Measurements from ENCODE around the gene TNS3.
"Not testable (repeated sequence)": the region's sequence is repeated elsewhere in the genome, so short reads cannot be mapped to it uniquely, and the experiment has no call there.

The TNS3 gene

GRCh38 chr7:47619806-47620205 lies 37.9 kb upstream of the TNS3 start:
- Histone ChIP-seq H3K36me3 (ENCODE audit: control insufficient read depth in 2 of 2, insufficient read depth in 2 of 2, low read length in 2 of 2) (no peaks in the 10 kb centered on the region), H3K9ac (ENCODE audit: low read length in 2 of 2) (no peak overlapping the region), H3K27ac (ENCODE audit: low read length) (no peak overlapping the region), H3K4me1 (ENCODE audit: control insufficient read depth, insufficient read depth, low read length) (peaks cover 38% of the 10 kb centered on the region), H3K27me3 (ENCODE audit: control insufficient read depth in 1 of 2, insufficient read depth in 2 of 2, low read length in 2 of 2) (no peaks in the 10 kb centered on the region), H3K9me3 (ENCODE audit: control insufficient read depth in 2 of 2, low read length in 2 of 2) (no peaks in the 10 kb centered on the region), H3K4me3 (ENCODE audit: low read length in 2 of 2) (no peak overlapping the region)

GRCh38 chr7:47617131-47617530 lies 35.2 kb upstream of the TNS3 start:
- H3K27me3 ChIP-seq (ENCODE audit: control insufficient read depth in 1 of 2, insufficient read depth in 2 of 2, low read length in 2 of 2), result no peaks in the 10 kb centered on the region
- no peaks in the 10 kb centered on the region for H3K36me3 ChIP-seq (ENCODE audit: control insufficient read depth in 2 of 2, insufficient read depth in 2 of 2, low read length in 2 of 2)
- H3K27ac ChIP-seq (ENCODE audit: low read length), result no peak overlapping the region
- no peaks in the 10 kb centered on the region for H3K9me3 ChIP-seq (ENCODE audit: control insufficient read depth in 2 of 2, low read length in 2 of 2)
- peaks cover 18% of the 10 kb centered on the region for H3K4me1 ChIP-seq (ENCODE audit: control insufficient read depth, insufficient read depth, low read length)
- no peak overlapping the region for H3K4me3 ChIP-seq (ENCODE audit: low read length in 2 of 2)
- H3K9ac ChIP-seq (ENCODE audit: low read length in 2 of 2), result no peak overlapping the region

DNA sequence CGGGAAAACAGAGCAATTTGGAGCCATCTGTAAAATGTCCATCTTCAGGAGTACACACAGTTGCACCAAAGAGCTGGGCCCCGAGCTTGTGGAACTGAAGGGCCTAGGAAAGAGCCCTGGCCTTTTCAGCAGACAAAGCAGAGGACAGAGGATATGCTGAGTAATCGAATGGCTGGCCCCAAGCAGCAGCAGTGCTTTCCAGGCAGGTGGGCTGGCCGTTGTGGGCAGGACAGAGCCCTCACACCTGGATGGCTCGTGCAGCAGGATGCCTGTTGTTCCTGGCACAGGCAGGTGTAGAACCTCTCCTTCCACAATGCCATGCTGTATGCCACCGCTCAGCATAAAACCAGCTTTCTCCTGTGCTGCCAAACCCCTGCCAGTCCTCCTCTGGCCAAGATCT lies 32.5 kb upstream of the TNS3 start:
- Histone ChIP-seq H3K9me3 (ENCODE audit: control insufficient read depth in 2 of 2, low read length in 2 of 2) (no peaks in the 10 kb centered on the region), H3K27me3 (ENCODE audit: control insufficient read depth in 1 of 2, insufficient read depth in 2 of 2, low read length in 2 of 2) (no peaks in the 10 kb centered on the region), H3K4me1 (ENCODE audit: control insufficient read depth, insufficient read depth, low read length) (peaks cover 18% of the 10 kb centered on the region), H3K9ac (ENCODE audit: low read length in 2 of 2) (no peak overlapping the region), H3K27ac (ENCODE audit: low read length) (no peak overlapping the region), H3K4me3 (ENCODE audit: low read length in 2 of 2) (no peak overlapping the region), H3K36me3 (ENCODE audit: control insufficient read depth in 2 of 2, insufficient read depth in 2 of 2, low read length in 2 of 2) (no peaks in the 10 kb centered on the region)

- Histone ChIP-seq H3K9me3 (ENCODE audit: control insufficient read depth in 2 of 2, low read length in 2 of 2) (no peaks in the 10 kb centered on the region), H3K4me1 (ENCODE audit: control insufficient read depth, insufficient read depth, low read length) (peaks cover 18% of the 10 kb centered on the region), H3K27me3 (ENCODE audit: control insufficient read depth in 1 of 2, insufficient read depth in 2 of 2, low read length in 2 of 2) (no peaks in the 10 kb centered on the region), H3K9ac (ENCODE audit: low read length in 2 of 2) (no peak overlapping the region), H3K36me3 (ENCODE audit: control insufficient read depth in 2 of 2, insufficient read depth in 2 of 2, low read length in 2 of 2) (no peaks in the 10 kb centered on the region), H3K27ac (ENCODE audit: low read length) (peak overlapping the region; percentile 53), H3K4me3 (ENCODE audit: low read length in 2 of 2) (no peak overlapping the region)
These were observed 29.2 kb upstream of the TNS3 start for GRCh38 chr7:47611045-47611511.

DNA sequence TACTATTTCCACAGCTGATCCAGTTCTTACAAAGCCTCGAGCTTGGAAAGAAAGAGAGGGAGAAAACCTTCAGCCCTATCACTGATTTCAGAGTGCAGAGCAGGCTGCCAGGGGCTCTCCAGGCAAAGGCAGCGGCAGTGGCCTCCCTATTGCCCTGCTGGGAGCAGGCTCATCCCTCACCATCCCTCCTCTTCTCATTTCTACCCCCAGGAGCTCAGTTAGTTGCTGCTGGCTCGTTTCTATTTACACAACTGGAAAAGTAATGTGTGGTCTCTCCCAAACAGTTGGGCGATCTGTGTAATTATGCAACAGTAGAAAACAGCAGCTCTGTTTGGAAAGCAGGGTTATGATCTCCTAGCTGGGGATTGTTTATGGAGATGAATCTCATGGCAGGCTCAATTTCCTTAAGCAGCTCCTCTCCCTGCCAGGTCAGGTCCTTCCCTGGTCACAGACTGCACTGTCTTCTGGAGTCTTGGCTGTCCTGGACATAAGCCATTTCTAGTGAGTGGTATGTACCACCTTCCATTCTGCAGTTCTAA lies 28.7 kb upstream of the TNS3 start:
- H3K4me1 ChIP-seq (ENCODE audit: control insufficient read depth, insufficient read depth, low read length), result peaks cover 22% of the 10 kb centered on the region

DNA sequence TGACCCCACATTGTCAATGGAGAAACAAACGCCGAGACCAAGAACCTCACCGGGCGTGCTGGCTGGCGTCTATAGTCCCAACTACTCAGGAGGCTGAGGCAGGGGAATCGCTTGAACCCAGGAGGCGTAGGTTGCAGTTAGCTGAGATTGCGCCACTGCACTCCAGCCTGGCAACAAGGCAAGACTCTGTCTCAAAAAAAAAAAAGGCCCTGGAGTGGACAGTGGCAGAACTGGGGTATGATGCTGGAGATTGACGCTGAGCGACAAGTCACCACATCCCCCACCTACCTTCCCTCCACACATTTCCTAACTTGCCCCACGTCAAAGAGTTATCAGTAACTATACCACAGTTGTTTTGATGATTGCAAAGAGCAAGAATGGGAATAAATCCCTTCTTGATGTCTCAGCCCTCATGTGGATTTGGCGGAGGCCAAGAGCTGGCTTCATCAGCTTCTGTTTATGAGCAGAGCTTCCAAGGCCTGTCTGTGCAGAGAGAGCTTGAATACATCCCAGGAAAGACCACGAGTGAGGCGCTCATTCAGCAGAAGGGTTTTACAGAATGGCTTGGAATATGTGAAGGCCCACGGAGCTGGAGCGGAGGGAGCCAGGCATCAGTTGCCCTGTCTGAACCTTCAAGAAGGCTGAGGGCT lies 28.0 kb upstream of the TNS3 start:
- Histone ChIP-seq H3K4me1 (ENCODE audit: control insufficient read depth, insufficient read depth, low read length) (peaks cover 26% of the 10 kb centered on the region), H3K27me3 (ENCODE audit: control insufficient read depth in 1 of 2, insufficient read depth in 2 of 2, low read length in 2 of 2) (no peaks in the 10 kb centered on the region), H3K27ac (ENCODE audit: low read length) (peak overlapping the region; percentile 53), H3K4me3 (ENCODE audit: low read length in 2 of 2) (peak overlapping the region; percentile 8 to 21), H3K9me3 (ENCODE audit: control insufficient read depth in 2 of 2, low read length in 2 of 2) (no peaks in the 10 kb centered on the region), H3K36me3 (ENCODE audit: control insufficient read depth in 2 of 2, insufficient read depth in 2 of 2, low read length in 2 of 2) (no peaks in the 10 kb centered on the region), H3K9ac (ENCODE audit: low read length in 2 of 2) (peak overlapping the region in 1 of 2 donors; percentile 29)

More for the DNA sequence above, 28.7 kb upstream of the TNS3 start:
- Histone ChIP-seq H3K9me3 (ENCODE audit: control insufficient read depth in 2 of 2, low read length in 2 of 2) (no peaks in the 10 kb centered on the region), H3K36me3 (ENCODE audit: control insufficient read depth in 2 of 2, insufficient read depth in 2 of 2, low read length in 2 of 2) (no peaks in the 10 kb centered on the region), H3K27me3 (ENCODE audit: control insufficient read depth in 1 of 2, insufficient read depth in 2 of 2, low read length in 2 of 2) (no peaks in the 10 kb centered on the region), H3K9ac (ENCODE audit: low read length in 2 of 2) (peak overlapping the region in 1 of 2 donors; percentile 29), H3K4me3 (ENCODE audit: low read length in 2 of 2) (no peak overlapping the region), H3K27ac (ENCODE audit: low read length) (peak overlapping the region; percentile 53)

GRCh38 chr7:47606593-47607046 lies 24.7 kb upstream of the TNS3 start:
- H3K27me3 ChIP-seq (ENCODE audit: control insufficient read depth in 1 of 2, insufficient read depth in 2 of 2, low read length in 2 of 2); H3K9ac ChIP-seq (ENCODE audit: low read length in 2 of 2); H3K36me3 ChIP-seq (ENCODE audit: control insufficient read depth in 2 of 2, insufficient read depth in 2 of 2, low read length in 2 of 2); H3K27ac ChIP-seq (ENCODE audit: low read length); H3K9me3 ChIP-seq (ENCODE audit: control insufficient read depth in 2 of 2, low read length in 2 of 2); H3K4me3 ChIP-seq (ENCODE audit: low read length in 2 of 2): not testable (repeated sequence)
- H3K4me1 ChIP-seq (ENCODE audit: control insufficient read depth, insufficient read depth, low read length), result peaks cover 35% of the 10 kb centered on the region

DNA sequence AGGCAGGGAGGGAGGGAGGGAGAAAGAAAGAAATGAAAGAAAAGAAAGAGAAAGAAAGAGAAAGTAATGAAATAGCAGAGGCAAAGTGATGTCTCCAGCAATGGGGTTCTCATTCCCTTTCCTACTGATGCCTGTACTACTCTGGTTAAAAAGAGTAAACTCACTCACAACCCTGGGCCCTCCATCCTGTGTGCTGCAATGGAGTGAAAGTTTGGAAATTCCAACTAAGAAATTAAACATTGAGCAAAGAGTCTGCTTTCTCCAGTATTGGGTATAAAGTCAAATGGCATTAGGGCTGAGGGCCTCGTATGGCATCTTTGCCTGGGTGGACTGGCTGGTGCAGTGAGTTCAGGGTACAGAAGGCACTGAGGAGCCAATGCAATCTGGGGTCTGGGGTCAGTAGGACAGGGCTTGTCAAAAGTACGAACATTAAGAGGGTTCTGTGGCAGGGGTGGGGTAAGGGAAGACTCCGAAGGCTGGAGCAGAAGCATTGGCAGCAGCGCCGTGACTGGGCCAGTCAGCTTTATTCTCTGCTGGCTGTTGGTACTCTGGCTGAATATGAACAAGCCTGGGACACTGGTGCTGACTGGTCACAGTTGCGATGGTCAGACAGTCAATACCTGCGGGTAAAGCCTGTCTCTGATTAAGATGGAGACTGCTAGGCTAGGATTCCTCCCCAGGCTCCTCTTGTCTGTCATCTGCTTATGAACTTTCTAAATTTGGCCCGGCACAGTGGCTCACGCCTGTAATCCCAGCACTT lies 24.1 kb upstream of the TNS3 start:
- Histone ChIP-seq H3K27me3 (ENCODE audit: control insufficient read depth in 1 of 2, insufficient read depth in 2 of 2, low read length in 2 of 2) (no peaks in the 10 kb centered on the region), H3K27ac (ENCODE audit: low read length) (no peak overlapping the region), H3K4me3 (ENCODE audit: low read length in 2 of 2) (no peak overlapping the region), H3K9me3 (ENCODE audit: control insufficient read depth in 2 of 2, low read length in 2 of 2) (no peaks in the 10 kb centered on the region), H3K9ac (ENCODE audit: low read length in 2 of 2) (no peak overlapping the region), H3K4me1 (ENCODE audit: control insufficient read depth, insufficient read depth, low read length) (peaks cover 38% of the 10 kb centered on the region), H3K36me3 (ENCODE audit: control insufficient read depth in 2 of 2, insufficient read depth in 2 of 2, low read length in 2 of 2) (no peaks in the 10 kb centered on the region)

- H3K4me3 ChIP-seq (ENCODE audit: low read length in 2 of 2), result no peak overlapping the region
- H3K27ac ChIP-seq (ENCODE audit: low read length), result peak overlapping the region; percentile 18
- peaks cover 32% of the 10 kb centered on the region for H3K4me1 ChIP-seq (ENCODE audit: control insufficient read depth, insufficient read depth, low read length)
These were observed 22.6 kb upstream of the TNS3 start for GRCh38 chr7:47604496-47604890.

DNA sequence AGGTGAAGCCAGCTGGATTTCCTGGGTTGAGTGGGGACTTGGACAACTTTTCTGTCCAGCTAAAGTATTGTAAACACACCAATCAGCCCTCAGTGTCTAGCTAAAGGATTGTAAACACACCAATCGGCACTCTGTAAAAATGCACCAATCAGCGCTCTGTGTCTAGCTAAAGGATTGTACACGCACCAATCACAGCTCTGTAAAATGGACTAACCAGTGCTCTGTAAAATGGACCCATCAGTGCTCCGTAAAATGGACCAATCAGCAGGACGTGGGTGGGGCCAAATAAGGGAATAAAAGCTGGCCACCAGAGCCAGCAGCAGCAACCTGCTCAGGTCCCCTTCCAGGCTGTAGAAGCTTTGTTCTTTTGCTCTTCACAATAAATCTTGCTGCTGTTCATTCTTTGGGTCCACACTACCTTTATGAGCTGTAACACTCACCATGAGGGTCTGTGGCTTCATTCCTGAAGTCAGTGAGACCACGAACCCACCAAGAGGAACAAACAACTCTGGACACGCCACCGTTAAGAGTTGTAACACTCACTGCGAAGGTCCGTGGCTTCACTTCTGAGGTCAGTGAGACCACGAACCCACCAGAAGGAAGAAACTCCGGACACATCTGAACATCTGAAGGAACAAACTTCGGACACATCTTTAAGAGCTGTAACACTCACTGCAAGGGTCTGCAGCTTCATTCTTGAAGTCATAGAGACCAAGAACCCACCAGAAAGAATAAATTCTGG lies 21.8 kb upstream of the TNS3 start:
- peaks cover 32% of the 10 kb centered on the region for H3K4me1 ChIP-seq (ENCODE audit: control insufficient read depth, insufficient read depth, low read length)
- not testable (repeated sequence) for H3K9ac ChIP-seq (ENCODE audit: low read length in 2 of 2); H3K9me3 ChIP-seq (ENCODE audit: control insufficient read depth in 2 of 2, low read length in 2 of 2); H3K27me3 ChIP-seq (ENCODE audit: control insufficient read depth in 1 of 2, insufficient read depth in 2 of 2, low read length in 2 of 2); H3K27ac ChIP-seq (ENCODE audit: low read length); H3K36me3 ChIP-seq (ENCODE audit: control insufficient read depth in 2 of 2, insufficient read depth in 2 of 2, low read length in 2 of 2); H3K4me3 ChIP-seq (ENCODE audit: low read length in 2 of 2)

More at GRCh38 chr7:47604496-47604890, 22.6 kb upstream of the TNS3 start:
- H3K27me3 ChIP-seq (ENCODE audit: control insufficient read depth in 1 of 2, insufficient read depth in 2 of 2, low read length in 2 of 2), result no peaks in the 10 kb centered on the region
- H3K36me3 ChIP-seq (ENCODE audit: control insufficient read depth in 2 of 2, insufficient read depth in 2 of 2, low read length in 2 of 2), result no peaks in the 10 kb centered on the region
- no peak overlapping the region for H3K9ac ChIP-seq (ENCODE audit: low read length in 2 of 2)
- H3K9me3 ChIP-seq (ENCODE audit: control insufficient read depth in 2 of 2, low read length in 2 of 2), result no peaks in the 10 kb centered on the region

Data from stomach smooth muscle (tissue), 2 donors.